Skin epidermis (tissue), 12 donors: ENCODE data around the gene PRICKLE4.

Experiments used
- H3K27ac ChIP-seq, 21 experiments: fragments of 200-600 bp; sonication (generic) in 11 of 21; one replicate each; pipeline ENCODE4 v1.5.0; 2020; ENCODE audit warnings: mild to moderate bottlenecking in 3 of 21, inconsistent platforms in 2 of 21, moderate library complexity in 2 of 21
- H3K4me3 ChIP-seq, 7 experiments: fragments of 200-600 bp; sonication (generic) in 2 of 7; one replicate each; pipeline ENCODE4 v1.5.0; 2020; ENCODE audit warnings: inconsistent platforms in 2 of 7, mild to moderate bottlenecking in 2 of 7, moderate library complexity in 1 of 7

The PRICKLE4 gene

GRCh38 chr6:41824571-41825569, 44.3 kb downstream of the PRICKLE4 start:
- Histone ChIP-seq H3K27ac (no peak overlapping the region), H3K4me3 (no peak overlapping the region)

- Histone ChIP-seq H3K4me3 (no peak overlapping the region), H3K27ac (no peak overlapping the region)
Measured at GRCh38 chr6:41826343-41827022, 45.9 kb downstream of the PRICKLE4 start.

- Histone ChIP-seq H3K4me3 (no peak overlapping the region), H3K27ac (no peak overlapping the region)
Measured at GRCh38 chr6:41832263-41832662, 51.7 kb downstream of the PRICKLE4 start.

GRCh38 chr6:41836022-41836659, 55.6 kb downstream of the PRICKLE4 start:
- Histone ChIP-seq H3K4me3 (no peak overlapping the region), H3K27ac (no peak overlapping the region)

GRCh38 chr6:41836660-41837052, 56.1 kb downstream of the PRICKLE4 start:
- H3K4me3 ChIP-seq = no peak overlapping the region
- H3K27ac ChIP-seq = no peak overlapping the region
